GM21786 (cell line): ENCODE data around the gene RFNG.

Experiments
- ATAC-seq: cut with Tn5 transposase; IDR thresholded peaks from one replicate; pipeline ENCODE4 v1.9.1; 2021; ENCODE audit not compliant: unreplicated experiment

RFNG gene

DNA sequence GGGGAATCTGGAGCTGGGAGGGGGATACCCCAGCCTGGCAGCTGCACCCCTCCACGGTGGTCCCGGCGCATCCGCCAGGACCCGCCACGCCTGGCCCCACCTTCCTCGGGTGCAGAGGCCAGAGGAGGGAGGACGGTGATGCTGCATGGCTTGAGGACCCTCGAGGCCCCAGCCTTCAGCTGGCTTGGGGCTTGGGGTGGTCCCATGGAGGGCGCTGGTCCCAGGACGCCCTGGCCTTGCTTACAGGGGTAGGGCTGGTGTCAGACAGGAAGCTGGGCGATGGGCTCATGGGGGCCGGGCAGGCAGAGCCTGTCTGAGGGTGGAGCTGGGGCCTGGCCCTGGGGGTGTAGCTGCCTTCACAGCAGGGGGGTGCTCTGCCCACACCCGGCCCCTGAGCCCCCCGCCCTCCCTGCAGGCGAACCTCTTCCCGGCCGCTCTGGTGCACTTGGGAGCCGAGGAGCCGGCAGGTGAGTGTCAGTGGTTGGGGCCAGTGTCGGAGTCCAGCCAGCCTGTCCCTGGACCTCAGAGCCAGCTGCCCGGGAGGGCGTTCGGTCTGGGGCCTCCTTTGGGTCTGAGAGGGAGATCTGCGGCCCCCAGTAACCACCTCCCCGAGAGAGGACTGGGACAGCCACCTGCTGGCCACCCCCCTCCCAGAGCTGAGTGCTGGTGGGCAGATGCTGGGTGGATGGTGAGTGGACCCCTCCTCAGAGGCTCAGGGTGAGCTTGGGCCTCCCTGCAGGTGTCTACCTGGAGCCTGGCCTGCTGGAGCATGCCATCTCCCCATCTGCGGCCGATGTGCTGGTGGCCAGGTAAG, 35.3 kb downstream of the RFNG start:
- no peak for ATAC-seq

DNA sequence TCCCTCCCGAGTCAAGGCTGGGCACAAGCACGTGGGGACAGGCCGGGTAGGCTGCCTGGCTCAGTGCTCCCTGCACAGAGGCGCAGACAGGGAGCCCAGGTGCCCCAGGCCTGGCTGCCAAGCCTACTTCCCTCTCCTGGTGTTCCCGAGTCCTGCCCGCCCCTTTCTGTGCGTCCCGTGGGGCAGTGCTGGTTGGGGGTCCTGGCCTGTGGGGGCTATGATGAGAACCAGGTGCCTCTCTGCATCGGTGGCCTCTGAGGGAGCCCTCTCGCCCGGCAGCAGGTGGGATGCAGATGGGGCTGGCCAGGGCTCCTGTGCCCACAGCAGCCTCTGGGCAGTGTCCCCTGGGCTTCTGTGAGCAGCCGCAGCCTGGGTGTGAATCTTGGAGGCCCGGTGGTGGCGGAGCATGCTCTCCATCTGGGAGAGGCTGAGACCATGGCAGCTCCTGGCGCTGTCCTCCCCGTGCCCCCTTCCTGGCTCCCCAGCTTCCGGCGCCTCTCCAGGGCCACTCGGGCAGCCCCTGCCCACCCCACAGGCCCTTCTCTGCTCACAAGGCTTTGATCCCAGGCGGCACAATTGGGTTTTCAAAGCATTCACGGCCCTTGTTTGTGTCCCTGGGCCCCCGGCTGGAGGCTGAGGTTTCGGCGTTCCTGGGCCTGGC, 36.2 kb downstream of the RFNG start:
- ATAC-seq: no peak

DNA sequence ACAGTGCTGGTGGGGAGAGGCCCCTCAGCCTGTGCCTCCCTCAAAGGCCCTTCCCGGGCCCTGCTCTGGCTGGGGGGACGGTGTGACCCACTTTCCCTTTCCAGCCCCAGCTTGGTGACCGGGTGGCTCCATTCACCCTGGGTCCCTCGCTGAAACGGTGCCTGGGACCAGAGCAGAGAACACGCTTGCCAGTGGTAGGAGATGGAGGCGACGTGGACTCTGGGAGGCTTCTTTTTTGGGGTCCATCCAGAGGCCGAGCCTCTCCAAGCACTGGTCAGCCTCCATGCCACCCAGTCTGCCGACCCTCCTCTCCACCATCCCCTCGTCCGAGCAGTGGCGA, 36.7 kb downstream of the RFNG start:
- ATAC-seq: no peak

DNA sequence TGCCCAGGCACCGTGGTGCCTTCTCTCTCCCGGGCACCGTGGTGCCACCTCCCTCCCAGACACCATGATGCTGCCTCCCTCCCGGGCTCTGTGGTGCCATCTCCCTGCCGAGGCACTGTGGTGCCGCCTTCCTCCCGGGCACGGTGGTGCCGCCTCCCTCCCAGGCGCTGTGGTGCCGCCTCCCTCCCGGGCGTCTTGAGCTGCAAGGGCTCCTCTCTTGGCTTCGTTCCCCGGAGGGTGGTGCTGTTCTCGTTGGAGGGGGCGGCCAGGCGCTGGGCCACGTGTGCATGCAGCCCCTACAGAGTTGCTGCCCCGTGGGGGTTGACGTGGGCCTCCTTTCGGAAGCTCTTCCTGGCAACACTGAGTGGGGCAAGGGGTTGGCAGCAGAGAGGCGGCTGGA, 37.2 kb downstream of the RFNG start:
- no peak for ATAC-seq

DNA sequence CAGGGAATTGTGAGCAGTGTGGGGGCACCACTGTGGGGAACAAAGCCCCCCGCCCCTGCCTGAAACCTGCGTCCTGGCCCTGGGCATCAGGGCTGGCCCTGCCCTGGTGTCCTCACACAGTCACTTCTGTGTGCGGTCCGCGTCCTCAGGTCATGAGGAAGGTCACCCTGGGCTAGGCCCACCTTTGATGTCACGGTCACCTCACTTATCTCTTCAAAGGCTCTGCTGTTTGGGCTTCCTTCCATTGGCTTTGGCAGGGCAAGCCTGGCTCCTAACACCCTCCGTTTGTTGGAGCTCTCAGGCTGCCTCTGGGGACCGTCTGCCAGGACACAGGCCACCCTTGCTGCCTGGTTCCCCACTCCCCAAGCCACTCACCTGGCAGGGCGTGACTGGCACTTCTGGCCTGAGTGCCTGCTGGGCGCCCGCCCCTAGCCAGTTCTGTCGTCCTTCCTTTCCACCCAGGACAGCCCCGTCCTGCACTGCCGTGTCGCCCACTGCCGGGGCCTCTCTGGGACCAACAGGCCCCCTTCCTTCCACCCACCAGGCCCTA, 37.8 kb downstream of the RFNG start:
- ATAC-seq: no peak

DNA sequence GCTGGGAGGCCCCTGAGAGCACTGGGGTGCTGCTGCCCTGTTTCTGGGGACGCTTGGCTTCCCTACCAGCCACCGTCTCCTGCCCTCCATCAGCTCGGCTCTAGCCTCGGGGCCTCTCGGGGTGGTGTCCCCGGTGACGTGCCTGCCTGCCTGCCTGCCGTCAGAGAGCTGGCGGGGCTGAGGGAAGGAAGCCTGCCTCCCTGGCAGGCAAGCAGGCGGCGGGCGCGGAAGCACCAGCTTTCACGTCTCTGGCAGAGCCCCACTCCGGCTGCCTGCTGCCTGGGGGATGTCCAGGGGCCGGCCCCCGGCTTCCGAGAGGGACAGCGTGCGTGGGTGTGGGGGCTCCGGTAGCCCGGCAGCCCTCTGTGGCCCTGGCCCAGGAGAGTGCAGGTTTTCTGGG, 38.3 kb downstream of the RFNG start:
- no peak for ATAC-seq

DNA sequence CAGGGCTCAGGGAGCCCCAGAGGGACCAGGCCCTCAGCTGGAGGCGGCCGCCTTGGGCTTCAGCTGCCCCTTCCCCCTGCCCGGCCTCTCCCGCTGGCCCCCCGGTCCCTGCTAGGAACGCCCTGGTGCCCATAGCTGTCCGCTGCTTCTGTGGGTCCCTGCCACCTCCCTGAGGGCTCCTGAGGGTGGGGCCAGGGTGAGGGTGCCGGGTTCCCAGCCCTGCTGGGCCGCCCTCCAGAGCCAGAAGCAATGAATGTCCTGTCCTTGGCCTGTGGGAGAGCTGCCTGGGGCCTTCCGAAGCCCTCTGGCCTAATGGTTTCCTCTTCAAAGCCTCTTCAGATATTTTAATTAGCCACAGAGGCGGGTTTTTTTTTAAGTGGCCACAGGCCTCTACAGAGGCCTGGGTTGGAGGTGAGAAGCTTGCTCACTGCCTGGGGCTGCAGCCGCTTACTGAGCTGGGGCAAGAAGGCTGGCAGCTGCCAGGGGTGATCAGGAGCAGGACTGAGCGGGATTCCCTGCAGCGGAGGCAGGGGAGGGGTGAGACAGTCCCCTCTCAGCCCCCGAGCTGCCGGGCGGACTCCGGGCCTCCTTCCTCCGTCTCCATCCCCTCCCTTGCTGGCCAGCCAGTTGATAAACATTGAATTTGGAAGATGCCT, 38.8 kb downstream of the RFNG start:
- ATAC-seq: no peak

DNA sequence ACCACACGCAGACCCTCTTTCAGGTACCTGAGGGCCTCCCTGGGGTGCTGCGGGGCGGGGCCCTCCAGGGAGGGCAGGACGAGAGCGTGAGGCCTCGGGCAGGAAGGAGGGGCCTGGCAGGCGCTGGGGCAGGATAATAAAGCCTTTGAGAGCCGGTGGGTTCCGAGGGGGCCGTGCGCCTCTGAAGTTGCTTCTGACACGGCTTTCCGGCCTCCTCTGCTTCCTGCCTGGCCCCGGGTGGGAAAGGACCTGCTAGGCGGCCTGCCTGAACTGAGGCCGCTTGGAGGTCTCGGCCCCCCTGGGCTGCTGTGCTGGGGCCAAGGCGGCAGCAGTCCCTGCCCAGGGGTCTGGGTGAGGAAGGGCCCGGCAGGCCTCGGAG, 39.4 kb downstream of the RFNG start:
- no peak for ATAC-seq

DNA sequence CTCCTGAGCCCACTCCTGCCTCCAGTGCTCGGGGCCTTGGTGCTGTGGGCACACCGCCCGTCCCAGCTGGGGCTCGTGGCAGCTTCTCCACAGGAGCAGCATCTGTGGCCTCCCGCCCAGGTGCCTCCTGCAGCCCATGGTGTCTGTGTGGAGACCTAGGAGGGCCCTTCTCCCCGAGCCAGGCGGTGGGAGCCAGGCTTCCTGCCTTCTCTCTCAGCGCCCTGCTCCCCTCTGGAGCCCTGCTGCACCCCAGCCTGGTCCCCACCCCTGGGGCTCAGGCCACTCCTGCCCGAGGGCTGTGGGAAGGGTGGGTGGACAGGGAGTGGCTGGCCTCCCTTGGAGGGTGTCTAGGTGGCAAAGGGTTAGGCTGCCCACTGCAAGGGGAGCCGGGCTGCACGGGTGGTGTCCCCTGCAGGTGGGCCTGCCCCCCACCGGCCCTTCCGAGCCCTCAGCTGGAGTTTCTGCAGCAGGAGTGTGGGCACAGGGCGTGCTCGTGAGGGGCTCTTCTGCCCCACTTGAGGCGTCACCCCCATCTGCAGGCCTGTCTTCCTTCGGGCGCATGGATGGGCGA, 39.9 kb downstream of the RFNG start:
- ATAC-seq: no peak

DNA sequence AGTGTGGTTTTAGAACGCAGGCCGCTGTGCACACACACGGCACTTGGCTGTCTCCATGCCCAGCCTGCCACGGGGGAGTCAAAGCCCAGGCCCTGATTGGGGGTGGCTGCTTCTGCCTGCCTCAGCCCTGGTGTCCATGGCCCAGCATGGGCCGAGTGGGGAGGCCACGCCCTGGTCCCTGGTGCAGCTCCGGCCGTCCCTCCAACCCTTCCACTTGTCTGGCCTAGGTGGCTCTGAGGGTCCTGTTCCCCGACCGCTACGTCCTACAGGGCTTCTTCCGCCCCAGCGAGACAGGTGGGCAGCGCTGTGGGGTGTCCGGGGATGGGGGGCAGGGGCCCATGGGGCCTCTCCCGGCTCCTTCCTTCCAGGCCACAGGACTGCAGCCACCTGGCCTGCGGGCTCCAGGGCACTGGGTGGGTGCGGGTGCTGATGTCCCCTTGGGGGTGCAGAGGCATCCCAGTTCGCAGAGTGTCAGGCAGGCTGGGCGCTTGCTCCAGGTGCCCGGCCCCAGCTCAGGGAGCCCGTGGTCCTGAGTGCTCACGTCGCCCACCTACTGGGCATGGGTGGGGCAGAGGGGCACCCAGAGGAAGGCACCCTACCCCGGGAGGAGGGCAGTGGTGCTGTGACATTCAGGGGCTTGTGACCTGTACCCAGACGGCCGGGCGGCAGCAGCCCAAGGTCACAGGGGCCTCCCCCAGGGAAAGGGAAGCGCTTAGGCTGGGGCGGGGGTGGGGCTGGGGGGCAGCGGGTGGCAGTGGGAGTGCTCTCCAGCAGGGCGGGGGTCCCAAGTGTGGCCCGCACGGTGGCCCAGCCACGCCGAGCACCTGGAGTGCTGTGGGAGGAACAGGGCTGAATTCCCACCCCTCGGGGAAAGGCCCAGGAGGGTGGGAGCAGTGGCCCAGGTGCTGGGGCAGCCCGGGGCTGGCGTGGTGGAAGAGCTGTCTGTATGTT, 40.8 kb downstream of the RFNG start:
- ATAC-seq: no peak

DNA sequence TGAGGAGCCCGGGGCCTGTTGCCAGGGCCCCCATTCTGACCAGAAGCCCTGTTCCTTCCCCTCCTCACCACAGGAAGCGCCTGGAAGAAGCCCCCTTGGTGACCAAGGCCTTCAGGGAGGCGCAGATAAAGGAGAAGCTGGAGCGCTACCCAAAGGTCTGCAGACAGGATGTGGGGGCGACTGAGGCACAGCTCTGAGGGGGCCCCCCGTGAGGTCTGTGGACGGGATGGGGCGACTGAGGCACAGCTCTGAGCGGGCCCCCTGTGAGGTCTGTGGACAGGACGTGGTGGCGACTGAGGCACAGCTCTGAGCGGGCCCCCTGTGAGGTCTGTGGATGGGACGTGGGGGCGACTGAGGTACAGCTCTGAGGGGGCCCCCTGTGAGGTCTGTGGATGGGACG, 42.2 kb downstream of the RFNG start:
- no peak for ATAC-seq

DNA sequence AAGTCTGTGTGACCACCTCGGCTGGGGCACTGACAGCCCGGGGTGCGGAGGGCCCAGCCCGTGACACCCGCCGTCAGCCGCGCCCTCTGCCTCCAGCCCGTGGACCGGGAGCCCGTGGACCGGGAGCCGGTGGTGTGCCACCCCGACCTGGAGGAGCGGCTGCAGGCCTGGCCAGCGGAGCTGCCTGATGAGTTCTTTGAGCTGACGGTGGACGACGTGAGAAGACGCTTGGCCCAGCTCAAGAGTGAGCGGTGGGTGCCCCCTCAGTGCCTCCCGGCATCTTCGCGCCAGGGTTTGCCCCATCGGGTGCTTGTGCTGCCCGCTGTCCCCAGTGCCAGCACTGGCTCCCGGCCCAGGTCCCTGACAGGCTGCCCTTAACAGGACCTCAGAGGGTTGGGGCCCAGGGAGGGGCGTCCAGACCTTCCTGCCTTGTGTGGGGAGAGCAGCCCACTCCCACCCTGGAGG, 42.6 kb downstream of the RFNG start:
- ATAC-seq: no peak

DNA sequence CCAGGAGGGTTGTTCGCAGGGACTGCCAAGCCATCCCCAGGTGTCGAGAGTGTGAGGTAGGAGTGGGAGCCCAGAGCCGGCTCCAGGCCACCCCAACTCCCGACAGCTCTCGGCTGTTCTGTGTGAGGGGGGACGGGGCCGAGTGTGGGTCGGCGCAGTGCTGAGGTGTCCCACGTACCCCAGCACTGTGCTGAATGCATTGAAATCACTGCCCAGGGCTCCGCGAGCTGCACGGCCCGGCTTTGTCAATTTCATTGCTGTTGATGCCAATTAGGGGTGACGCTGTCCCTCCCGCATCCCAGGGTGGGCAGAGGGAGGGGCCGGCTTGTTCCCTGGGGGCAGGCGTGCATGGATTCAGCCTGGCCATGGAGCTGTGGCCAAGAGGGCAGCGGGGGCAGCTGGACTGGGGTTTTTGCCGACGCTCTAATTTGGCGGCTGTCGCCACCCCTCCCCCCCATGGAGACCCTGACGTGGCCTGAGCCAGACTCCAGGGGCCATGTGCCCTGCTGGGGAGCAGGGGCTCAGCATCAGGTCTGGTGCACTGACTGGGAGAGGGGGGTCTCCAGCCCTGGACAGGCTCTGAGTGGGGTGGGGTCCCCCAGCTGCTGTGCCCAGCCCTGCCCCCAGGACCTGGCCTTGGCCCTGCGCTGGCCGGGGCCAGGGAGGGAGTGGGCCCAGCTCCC, 43.2 kb downstream of the RFNG start:
- ATAC-seq: no peak

DNA sequence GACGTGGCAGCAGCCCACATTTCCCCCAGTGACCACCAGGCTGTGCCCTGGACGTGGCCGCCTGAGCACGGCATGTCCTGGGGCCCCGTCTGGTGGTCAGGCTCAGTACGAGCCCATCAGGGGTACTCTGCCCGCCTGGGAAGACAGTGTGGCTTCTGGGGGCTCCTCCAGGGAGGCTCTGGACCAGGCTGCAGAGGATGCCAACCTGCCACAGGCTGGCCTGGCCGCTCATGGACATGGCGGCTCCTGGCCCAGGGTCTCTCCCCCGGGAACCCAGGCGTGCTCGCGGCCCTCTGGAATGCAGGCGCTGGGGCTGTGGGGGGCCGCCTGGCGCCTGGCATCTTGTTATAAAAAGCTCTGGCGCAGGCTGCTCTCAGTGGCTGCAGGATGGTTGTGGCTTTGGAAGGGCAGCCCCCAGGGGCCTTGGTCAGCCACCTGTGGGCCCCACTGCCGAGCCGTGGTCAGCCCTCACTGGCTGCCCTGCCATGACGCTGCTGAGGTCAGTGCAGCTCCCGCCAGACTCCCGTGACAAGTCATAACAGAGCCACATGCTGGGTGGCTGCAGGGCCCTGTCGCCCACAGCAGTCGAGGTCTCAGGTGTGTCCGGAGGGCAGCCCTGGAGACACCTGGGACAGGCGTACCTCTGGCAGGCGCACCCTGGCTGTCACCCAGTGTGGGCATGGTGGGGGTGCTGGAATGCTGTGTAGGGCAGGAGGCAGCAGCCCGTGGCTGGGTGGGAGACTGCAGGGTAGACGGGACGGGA, 43.9 kb downstream of the RFNG start:
- ATAC-seq: no peak

DNA sequence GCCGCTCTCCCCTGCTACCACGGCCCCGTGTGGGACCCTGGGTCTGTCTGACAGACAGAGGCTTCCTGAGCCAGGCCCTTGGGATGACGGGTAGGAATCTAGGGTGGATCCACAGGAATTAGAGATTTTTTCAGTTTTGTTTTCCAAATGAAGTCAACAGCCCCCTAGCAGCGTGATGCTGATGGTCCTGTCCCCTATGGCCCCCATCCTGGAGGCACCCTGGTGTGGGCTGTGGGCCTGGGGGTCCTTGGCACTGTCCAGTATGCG, 44.5 kb downstream of the RFNG start:
- no peak for ATAC-seq

DNA sequence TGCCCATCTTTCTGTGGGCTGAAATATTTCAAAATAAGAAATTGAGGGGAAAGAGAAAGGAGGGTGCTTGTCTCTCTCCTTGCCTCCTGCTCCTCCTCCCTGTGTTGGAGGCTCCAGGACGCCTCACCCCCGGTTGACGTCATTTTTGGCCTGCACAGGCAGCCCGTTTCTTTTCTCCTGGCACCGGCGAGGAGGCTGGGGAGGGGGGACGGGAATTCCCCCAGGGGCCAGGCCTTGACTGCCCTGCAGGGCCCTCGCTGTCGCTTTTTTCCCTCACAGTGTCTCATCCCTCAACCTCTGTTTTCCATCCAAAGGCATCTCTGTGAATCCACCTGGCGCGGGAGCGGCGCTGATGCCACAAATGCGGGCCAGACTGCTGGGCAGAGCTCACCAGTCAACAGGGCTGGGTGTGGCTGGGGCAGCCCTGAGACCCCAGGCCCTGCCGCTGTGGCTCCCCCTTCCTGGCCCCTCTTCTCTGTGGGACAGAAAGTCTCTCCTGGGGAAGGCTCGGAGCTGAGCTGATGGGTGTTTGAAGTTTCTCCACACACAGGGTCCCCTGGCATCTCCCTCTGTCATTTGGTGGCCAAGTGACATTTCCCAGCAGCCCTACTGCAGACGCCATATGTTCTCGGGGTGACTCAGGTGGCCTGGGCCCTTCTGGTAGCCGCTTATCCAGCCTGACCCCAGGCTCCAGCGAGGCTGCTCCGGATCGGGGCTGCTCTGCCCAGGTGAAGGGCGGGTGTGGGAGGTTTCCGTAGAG, 45.0 kb downstream of the RFNG start:
- ATAC-seq: no peak

DNA sequence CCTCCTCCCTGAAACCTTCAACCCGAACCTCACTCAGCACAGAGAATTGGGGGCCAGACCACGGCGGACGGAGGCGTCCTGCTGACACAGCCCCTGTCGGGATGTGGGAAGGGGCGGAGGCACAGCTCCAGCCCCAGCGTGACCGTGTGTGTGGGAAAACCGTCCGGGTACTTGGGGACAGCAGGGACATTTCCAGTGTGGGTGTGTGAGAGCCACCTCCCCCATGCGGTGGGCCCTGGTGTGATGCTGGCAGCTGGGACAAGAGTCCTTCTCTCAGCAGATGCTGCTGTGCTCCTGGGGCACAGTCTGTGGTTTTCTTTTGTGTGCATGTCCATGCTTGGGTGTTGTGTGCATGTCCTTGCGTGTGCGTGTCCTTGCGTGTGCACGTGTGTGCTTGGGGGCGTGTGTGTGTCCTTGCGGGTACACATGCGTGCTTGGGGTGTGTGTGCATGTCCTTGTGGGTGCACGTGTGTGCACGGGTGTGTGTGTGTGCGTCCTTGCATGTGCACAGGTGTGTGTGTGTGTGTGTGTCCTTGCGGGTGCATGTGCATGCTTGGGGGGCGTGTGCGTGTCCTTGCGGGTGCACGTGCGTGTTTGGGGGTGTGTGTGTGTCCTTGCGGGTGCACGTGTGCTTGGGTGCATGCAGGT, 45.8 kb downstream of the RFNG start:
- no peak for ATAC-seq
